Activated T-cell treated with anti-CD3 and anti-CD28 coated beads, Interleukin-2, amount 50 U/mL, for 24 hours (primary cell): Measurements from ENCODE around the gene ADGRL3.
"Not testable (repeated sequence)": the region's sequence is repeated elsewhere in the genome, so short reads cannot be mapped to it uniquely, and the experiment has no call there.

Experiments
- DNase-seq: peaks from one replicate; pipeline ENCODE4 v3.0.0-alpha.2; 2020
- H3K27ac Mint-ChIP-seq: 2 replicates; pipeline ENCODE4 v1.8.0; 2020; ENCODE audit warnings: mild to moderate bottlenecking, mixed read lengths
- H3K27me3 Mint-ChIP-seq: 2 replicates; pipeline ENCODE4 v1.8.0; 2020; ENCODE audit warnings: mixed read lengths
- H3K36me3 Mint-ChIP-seq: 2 replicates; pipeline ENCODE4 v1.8.0; 2020; ENCODE audit warnings: low read depth, mixed read lengths
- H3K4me1 Mint-ChIP-seq: 2 replicates; pipeline ENCODE4 v1.8.0; 2020; ENCODE audit warnings: low read depth, mixed read lengths
- H3K4me3 Mint-ChIP-seq: 2 replicates; pipeline ENCODE4 v1.8.0; 2020; ENCODE audit warnings: mild to moderate bottlenecking, moderate library complexity, mixed read lengths
- H3K9me3 Mint-ChIP-seq: 2 replicates; pipeline ENCODE4 v1.8.0; 2020; ENCODE audit warnings: mixed read lengths

ADGRL3 gene

GRCh38 chr4:61603086-61603485, 403.0 kb downstream of the ADGRL3 start:
- Mint-ChIP-seq H3K27ac (no peak overlapping the region), H3K36me3 (no peaks in the 10 kb centered on the region), H3K4me3 (no peak overlapping the region), H3K4me1 (no peaks in the 10 kb centered on the region), H3K9me3 (peaks cover 8% of the 10 kb centered on the region), H3K27me3 (no peaks in the 10 kb centered on the region)
- no peak for DNase-seq

- H3K4me3 Mint-ChIP-seq: no peak overlapping the region
Measured at GRCh38 chr4:61604054-61604453, 403.9 kb downstream of the ADGRL3 start.

GRCh38 chr4:61605984-61606383, 405.9 kb downstream of the ADGRL3 start:
- H3K9me3 Mint-ChIP-seq: peaks cover 13% of the 10 kb centered on the region
- H3K27ac Mint-ChIP-seq: no peak overlapping the region
- no peak overlapping the region for H3K4me3 Mint-ChIP-seq
- DNase-seq: no peak
- H3K27me3 Mint-ChIP-seq: no peaks in the 10 kb centered on the region
- no peaks in the 10 kb centered on the region for H3K36me3 Mint-ChIP-seq
- no peaks in the 10 kb centered on the region for H3K4me1 Mint-ChIP-seq

More at GRCh38 chr4:61604054-61604453, 403.9 kb downstream of the ADGRL3 start:
- Mint-ChIP-seq H3K9me3 (peaks cover 8% of the 10 kb centered on the region), H3K36me3 (no peaks in the 10 kb centered on the region), H3K4me1 (no peaks in the 10 kb centered on the region), H3K27me3 (no peaks in the 10 kb centered on the region), H3K27ac (no peak overlapping the region)
- DNase-seq: no peak

GRCh38 chr4:61614231-61614630, 414.1 kb downstream of the ADGRL3 start:
- DNase-seq: no peak
- H3K27ac Mint-ChIP-seq: no peak overlapping the region
- H3K4me3 Mint-ChIP-seq: no peak overlapping the region
- H3K27me3 Mint-ChIP-seq: no peaks in the 10 kb centered on the region
- H3K9me3 Mint-ChIP-seq: peaks cover 13% of the 10 kb centered on the region
- H3K4me1 Mint-ChIP-seq: no peaks in the 10 kb centered on the region
- H3K36me3 Mint-ChIP-seq: no peaks in the 10 kb centered on the region

GRCh38 chr4:61619528-61619927, 419.4 kb downstream of the ADGRL3 start:
- Mint-ChIP-seq H3K4me1 (no peaks in the 10 kb centered on the region), H3K27ac (no peak overlapping the region), H3K4me3 (no peak overlapping the region), H3K9me3 (peaks cover 9% of the 10 kb centered on the region), H3K27me3 (no peaks in the 10 kb centered on the region), H3K36me3 (no peaks in the 10 kb centered on the region)
- no peak for DNase-seq

GRCh38 chr4:61628282-61628681, 428.2 kb downstream of the ADGRL3 start:
- no peak overlapping the region for H3K27ac Mint-ChIP-seq
- H3K9me3 Mint-ChIP-seq: peaks cover 8% of the 10 kb centered on the region

GRCh38 chr4:61628727-61629126, 428.6 kb downstream of the ADGRL3 start:
- no peaks in the 10 kb centered on the region for H3K4me1 Mint-ChIP-seq
- no peak for DNase-seq
- H3K4me3 Mint-ChIP-seq: no peak overlapping the region
- no peaks in the 10 kb centered on the region for H3K36me3 Mint-ChIP-seq
- H3K9me3 Mint-ChIP-seq: peaks cover 8% of the 10 kb centered on the region
- H3K27ac Mint-ChIP-seq: no peak overlapping the region
- H3K27me3 Mint-ChIP-seq: no peaks in the 10 kb centered on the region

More at GRCh38 chr4:61628282-61628681, 428.2 kb downstream of the ADGRL3 start:
- H3K4me1 Mint-ChIP-seq: no peaks in the 10 kb centered on the region
- no peak overlapping the region for H3K4me3 Mint-ChIP-seq
- H3K27me3 Mint-ChIP-seq: no peaks in the 10 kb centered on the region
- DNase-seq: no peak
- no peaks in the 10 kb centered on the region for H3K36me3 Mint-ChIP-seq

- no peak overlapping the region for H3K27ac Mint-ChIP-seq
- no peak for DNase-seq
- no peaks in the 10 kb centered on the region for H3K4me1 Mint-ChIP-seq
- H3K9me3 Mint-ChIP-seq: peaks cover 9% of the 10 kb centered on the region
- no peaks in the 10 kb centered on the region for H3K27me3 Mint-ChIP-seq
- no peaks in the 10 kb centered on the region for H3K36me3 Mint-ChIP-seq
- H3K4me3 Mint-ChIP-seq: no peak overlapping the region
Measured at GRCh38 chr4:61630548-61630947, 430.4 kb downstream of the ADGRL3 start.

- no peak for DNase-seq
- Mint-ChIP-seq H3K27ac (no peak overlapping the region), H3K27me3 (no peaks in the 10 kb centered on the region), H3K9me3 (peaks cover 9% of the 10 kb centered on the region), H3K36me3 (no peaks in the 10 kb centered on the region), H3K4me3 (no peak overlapping the region), H3K4me1 (no peaks in the 10 kb centered on the region)
Measured at GRCh38 chr4:61638591-61638990, 438.5 kb downstream of the ADGRL3 start.

GRCh38 chr4:61646746-61647350, 446.7 kb downstream of the ADGRL3 start:
- not testable (repeated sequence) for H3K4me1 Mint-ChIP-seq, H3K4me3 Mint-ChIP-seq, H3K27me3 Mint-ChIP-seq, H3K27ac Mint-ChIP-seq, H3K9me3 Mint-ChIP-seq, H3K36me3 Mint-ChIP-seq, DNase-seq

- Mint-ChIP-seq H3K36me3 (no peaks in the 10 kb centered on the region), H3K4me3 (no peak overlapping the region), H3K4me1 (no peaks in the 10 kb centered on the region), H3K27me3 (no peaks in the 10 kb centered on the region), H3K27ac (no peak overlapping the region), H3K9me3 (peaks cover 2% of the 10 kb centered on the region)
- DNase-seq: no peak
Measured at GRCh38 chr4:61648264-61648663, 448.1 kb downstream of the ADGRL3 start.

- DNase-seq: no peak
- Mint-ChIP-seq H3K9me3 (peaks cover 13% of the 10 kb centered on the region), H3K36me3 (no peaks in the 10 kb centered on the region), H3K4me1 (no peaks in the 10 kb centered on the region), H3K27me3 (no peaks in the 10 kb centered on the region), H3K4me3 (no peak overlapping the region), H3K27ac (no peak overlapping the region)
Measured at GRCh38 chr4:61657016-61657415, 456.9 kb downstream of the ADGRL3 start.

GRCh38 chr4:61661960-61662359, 461.8 kb downstream of the ADGRL3 start:
- no peak overlapping the region for H3K27ac Mint-ChIP-seq
- H3K27me3 Mint-ChIP-seq: no peaks in the 10 kb centered on the region
- no peaks in the 10 kb centered on the region for H3K4me1 Mint-ChIP-seq
- peaks cover 12% of the 10 kb centered on the region for H3K9me3 Mint-ChIP-seq
- no peak for DNase-seq
- H3K4me3 Mint-ChIP-seq: no peak overlapping the region
- H3K36me3 Mint-ChIP-seq: no peaks in the 10 kb centered on the region

GRCh38 chr4:61662362-61662761, 462.2 kb downstream of the ADGRL3 start:
- Mint-ChIP-seq H3K27me3 (no peaks in the 10 kb centered on the region), H3K27ac (no peak overlapping the region), H3K4me3 (no peak overlapping the region), H3K36me3 (no peaks in the 10 kb centered on the region), H3K4me1 (no peaks in the 10 kb centered on the region), H3K9me3 (peaks cover 10% of the 10 kb centered on the region)
- DNase-seq: no peak

- Mint-ChIP-seq H3K9me3 (peaks cover 7% of the 10 kb centered on the region), H3K27ac (no peak overlapping the region), H3K4me3 (no peak overlapping the region), H3K4me1 (no peaks in the 10 kb centered on the region), H3K27me3 (no peaks in the 10 kb centered on the region), H3K36me3 (no peaks in the 10 kb centered on the region)
- DNase-seq: no peak
Measured at GRCh38 chr4:61663310-61663709, 463.2 kb downstream of the ADGRL3 start.

GRCh38 chr4:61665649-61666048, 465.5 kb downstream of the ADGRL3 start:
- no peak for DNase-seq
- no peaks in the 10 kb centered on the region for H3K27me3 Mint-ChIP-seq
- H3K4me3 Mint-ChIP-seq: no peak overlapping the region
- H3K27ac Mint-ChIP-seq: no peak overlapping the region
- H3K4me1 Mint-ChIP-seq: no peaks in the 10 kb centered on the region
- no peaks in the 10 kb centered on the region for H3K36me3 Mint-ChIP-seq
- H3K9me3 Mint-ChIP-seq: peaks cover 4% of the 10 kb centered on the region
